Kidney tubule cell (primary cell): ENCODE data around the gene NOM1.
"Not testable (repeated sequence)": the region's sequence is repeated elsewhere in the genome, so short reads cannot be mapped to it uniquely, and the experiment has no call there.

Experiments used
- DNase-seq: peaks from one replicate; pipeline ENCODE4 v3.0.0-alpha.2; 2018; ENCODE audit warnings: low spot score

The NOM1 gene

DNA sequence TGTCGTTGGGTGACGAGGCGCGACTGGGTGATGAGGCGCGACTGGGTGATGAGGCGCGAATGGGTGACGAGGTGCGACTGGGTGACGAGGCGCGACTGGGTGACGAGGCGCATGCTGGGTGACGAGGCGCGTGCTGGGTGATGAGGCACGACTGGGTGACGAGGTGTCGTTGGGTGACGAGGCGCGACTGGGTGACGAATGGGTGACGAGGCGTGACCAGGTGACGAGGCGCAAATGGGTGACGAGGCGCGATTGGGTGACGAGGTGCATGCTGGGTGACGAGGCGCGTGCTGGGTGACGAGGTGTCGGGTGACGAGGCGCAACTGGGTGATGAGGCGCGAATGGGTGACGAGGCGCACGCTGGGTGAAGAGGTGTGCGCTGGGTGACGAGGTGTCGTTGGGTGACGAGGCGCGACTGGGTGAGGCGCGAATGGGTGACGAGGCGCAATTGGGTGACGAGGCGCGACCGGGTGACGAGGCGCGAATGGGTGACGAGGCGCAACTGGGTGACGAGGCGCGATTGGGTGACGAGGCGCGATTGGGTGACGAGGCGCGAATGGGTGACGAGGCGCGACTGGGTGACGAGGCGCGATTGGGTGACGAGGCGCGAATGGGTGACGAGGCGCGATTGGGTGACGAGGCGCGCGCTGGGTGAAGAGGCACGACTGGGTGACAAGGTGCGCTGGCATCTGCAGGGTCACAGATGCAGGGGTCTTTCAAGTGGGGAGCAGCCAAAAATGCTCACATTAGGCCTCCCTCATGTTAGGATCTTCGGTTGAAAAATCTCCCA lies 7.9 kb upstream of the NOM1 start:
- DNase-seq = no peak

DNA sequence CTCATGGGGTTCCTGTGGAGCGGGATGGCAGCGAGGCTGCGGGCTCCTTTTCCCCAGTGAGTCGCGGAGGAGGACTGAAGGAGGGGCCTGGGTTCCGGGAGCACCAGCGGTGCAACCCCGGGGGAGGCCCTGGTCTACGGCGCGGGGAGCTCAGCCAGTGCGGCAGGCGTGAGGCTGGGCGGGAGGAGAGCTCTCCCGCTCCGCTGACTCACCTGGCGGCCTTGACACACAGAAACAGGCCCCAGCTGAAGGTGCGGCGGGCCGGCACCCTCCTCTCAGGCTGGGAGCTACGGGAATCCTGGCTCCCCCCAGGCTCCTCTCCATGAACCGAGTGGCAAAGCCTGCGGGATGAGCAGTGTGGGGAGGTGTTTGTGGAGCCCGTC lies 6.8 kb upstream of the NOM1 start:
- peak; percentile 55 for DNase-seq

- peak; percentile 74 for DNase-seq
Observed at GRCh38 chr7:156943091-156944041, 6.1 kb upstream of the NOM1 start.

- no peak for DNase-seq
Observed at GRCh38 chr7:156944876-156945275, 4.6 kb upstream of the NOM1 start.

- DNase-seq = no peak
Observed at GRCh38 chr7:156947120-156947843, 2.2 kb upstream of the NOM1 start.

DNA sequence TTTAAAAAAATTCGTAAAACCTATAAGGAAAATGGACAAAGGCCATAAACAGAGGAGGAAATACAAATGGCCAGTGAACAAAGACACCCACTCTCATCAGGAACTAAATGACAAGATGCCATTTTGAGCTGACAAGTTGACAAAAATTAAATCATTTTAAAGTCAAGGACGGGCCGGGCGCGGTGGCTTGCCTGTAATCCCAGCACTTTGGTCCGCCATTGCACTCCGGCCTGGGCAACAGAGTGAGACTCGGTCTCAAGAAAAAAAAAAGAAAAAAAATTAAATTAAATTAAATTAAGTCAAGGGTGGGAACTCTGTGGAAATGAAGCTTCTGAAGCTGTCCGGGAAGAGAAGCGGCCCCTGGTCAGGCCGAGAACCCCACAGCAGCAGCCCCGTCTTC lies 1.2 kb upstream of the NOM1 start:
- DNase-seq = no peak

DNA sequence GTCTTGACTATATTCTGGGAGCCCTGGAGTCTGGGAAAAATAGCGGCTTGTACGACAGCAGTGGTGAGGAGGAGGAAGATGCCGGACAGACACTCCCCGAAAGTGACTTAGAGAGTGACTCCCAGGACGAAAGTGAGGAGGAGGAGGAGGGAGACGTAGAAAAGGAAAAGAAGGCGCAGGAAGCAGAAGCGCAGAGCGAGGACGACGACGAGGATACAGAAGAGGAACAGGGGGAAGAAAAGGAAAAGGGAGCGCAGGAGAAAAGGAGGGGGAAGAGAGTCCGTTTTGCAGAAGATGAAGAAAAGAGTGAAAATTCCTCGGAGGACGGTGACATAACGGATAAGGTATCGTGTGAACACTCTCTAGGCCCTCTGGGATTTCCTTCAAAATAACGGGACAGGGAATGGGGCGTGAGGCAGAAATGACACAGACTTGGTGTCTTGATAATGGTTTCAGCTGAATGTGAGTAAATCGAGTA lies 908 bp downstream of the NOM1 start:
- DNase-seq = peak; percentile 43

DNA sequence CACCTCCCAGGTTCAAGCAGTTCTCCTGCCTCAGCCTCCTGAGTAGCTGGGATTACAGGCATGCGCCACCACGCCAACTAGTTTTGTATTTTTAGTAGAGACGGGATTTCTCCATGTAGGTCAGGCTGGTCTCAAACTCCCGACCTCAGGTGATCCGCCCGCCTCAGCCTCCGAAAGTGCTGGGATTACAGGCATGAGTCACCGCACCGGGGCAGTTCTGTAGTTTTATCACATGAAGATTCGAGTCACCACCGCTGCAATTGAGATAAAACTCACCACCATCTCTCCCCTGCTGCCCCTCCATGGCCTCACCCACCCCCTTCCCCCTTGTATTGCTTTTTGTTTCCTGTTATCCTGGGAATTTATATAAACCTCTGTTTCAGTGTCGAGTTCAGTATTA lies 3.7 kb downstream of the NOM1 start:
- not testable (repeated sequence) for DNase-seq

GRCh38 chr7:156954941-156955340 lies 5.4 kb downstream of the NOM1 start:
- DNase-seq = no peak

GRCh38 chr7:156956727-156957126 lies 7.2 kb downstream of the NOM1 start:
- peak; percentile 67 for DNase-seq

GRCh38 chr7:156962145-156962544 lies 12.6 kb downstream of the NOM1 start:
- no peak for DNase-seq

DNA sequence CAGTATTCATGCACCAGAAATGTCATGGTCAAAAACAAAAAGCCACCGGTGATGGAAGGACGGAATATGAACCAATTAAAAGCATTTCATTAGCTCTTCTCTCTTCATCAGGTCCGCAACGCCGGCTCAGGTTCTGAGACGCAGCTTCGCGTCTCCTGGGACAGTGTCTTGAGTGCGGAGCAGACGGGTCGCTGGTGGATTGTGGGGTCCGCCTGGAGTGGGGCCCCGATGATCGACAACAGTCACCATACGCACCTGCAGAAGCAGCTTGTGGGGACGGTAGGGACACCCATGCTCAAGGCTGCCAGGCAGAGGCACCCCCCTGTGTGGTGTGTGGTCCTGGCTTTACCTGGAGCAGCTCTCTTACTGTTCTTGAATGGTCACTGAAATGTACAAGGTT lies 13.4 kb downstream of the NOM1 start:
- DNase-seq = no peak

DNA sequence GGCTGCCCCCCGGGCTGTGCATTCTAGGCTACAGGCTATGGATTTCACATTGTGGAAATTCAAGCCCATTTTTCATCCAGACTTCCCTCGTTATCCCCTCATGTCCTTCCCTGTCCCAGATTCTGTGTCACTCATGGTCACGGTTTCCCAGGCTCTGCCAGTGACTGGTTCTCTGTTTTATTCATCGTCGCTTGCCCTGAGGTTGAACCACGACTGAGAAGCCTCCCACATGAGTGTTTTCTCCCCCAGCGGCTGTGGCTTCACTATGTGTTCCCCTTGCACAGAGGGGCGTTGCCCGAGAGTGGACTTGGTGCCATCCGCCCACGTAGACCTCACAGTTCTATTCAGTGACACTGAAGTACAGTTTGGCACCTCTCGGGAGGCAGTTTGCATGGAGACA lies 14.0 kb downstream of the NOM1 start:
- no peak for DNase-seq

- DNase-seq = no peak
Observed at GRCh38 chr7:156964971-156965370, 15.5 kb downstream of the NOM1 start.

GRCh38 chr7:156966387-156966786 lies 16.9 kb downstream of the NOM1 start:
- DNase-seq = no peak

- DNase-seq = no peak
Observed at GRCh38 chr7:156968183-156968582, 18.7 kb downstream of the NOM1 start.

- DNase-seq = peak; percentile 29
Observed at GRCh38 chr7:156969972-156970420, 20.5 kb downstream of the NOM1 start.

DNA sequence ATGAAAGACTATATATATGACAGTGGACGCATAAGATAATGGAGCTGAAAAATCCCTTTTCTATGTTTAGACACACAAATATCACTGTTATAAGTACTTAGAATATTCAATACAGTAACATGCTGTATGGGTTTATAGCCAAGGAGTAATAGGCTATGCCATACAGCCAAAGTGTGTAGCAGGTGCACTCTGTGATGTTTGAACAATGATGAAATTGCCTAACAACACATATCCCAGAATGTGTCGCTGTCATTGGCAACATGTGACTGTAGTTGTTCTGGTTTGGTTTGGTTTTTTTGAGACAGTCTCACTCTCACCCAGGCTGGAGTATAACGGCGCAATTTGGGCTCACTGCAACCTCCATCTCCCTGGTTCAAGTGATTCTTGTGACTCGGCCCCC lies 26.1 kb downstream of the NOM1 start:
- DNase-seq = no peak

DNA sequence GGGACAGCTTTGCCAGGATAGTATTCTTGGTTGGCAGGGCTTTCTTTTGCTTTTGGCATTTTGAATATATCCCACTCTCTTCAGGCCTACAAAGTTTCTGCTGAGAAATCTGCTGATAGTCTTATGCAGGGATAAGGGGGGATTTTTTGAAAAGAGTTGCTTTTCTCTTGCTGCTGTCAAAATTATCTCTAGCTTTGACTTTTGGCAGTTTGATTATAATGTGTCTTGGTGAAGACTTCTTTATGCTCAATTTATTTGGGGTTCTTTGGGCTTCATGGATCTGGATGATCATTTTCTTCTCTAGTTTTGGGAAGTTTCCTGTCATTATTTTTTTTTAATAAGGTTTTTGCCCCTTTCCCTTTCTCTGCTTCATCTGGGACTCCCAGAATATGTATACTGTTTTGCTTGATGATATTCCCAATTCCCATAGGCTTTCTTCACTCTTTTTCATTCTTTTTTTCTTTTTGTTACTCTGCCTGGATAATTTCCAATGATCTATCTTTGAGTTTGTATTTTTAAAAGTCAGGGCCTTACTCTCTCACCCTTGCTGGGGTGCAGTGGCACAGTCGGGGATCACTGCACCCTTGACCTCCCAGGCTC lies 29.6 kb downstream of the NOM1 start:
- DNase-seq = no peak

- DNase-seq = no peak
Observed at GRCh38 chr7:156979711-156980110, 30.2 kb downstream of the NOM1 start.

DNA sequence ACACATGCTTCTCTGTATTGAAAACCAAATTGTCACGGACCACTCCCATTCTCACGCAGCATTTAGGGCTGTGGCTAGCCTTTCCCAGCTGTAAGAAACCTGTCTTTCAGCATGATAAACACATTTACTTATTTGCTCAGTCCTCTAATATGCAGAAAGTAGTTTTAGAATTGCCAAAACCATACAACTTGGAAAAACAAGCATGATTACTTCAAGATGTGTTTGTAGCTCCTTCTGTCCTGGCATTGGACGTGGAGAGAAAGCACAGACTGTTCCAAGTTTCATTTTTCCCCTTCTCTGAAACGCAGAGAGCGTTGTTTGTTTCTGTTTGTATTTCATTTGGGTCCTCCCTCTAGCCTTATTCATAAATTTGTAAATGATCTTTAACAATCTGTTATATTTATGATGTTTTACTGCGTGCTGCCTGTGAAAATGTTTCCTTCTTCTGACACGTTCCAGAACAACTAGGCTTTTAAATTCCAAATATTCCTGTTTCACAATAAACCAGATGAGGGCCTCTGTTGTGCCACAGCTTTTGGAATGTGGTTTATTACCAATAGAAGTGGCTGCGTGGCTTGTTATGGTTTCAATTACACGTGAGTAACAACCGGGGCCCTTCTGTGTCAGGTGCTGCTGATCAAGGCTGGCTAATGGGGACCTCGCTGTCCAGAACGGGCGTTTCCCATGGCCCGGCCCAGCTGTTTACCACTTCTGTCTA lies 34.8 kb downstream of the NOM1 start:
- DNase-seq = no peak
